Measurements from ENCODE around the gene SIPA1L2. TPM values are rescaled to one million over a fixed set of nuclear protein-coding genes. Genes with fewer than 3 reads are reported as not detected.

SIPA1L2 gene
- total and polyA plus RNA-seq, 2 of the 4 experiments (the other 2 are of a cell fraction): 7.1 to 13.4 TPM

DNA sequence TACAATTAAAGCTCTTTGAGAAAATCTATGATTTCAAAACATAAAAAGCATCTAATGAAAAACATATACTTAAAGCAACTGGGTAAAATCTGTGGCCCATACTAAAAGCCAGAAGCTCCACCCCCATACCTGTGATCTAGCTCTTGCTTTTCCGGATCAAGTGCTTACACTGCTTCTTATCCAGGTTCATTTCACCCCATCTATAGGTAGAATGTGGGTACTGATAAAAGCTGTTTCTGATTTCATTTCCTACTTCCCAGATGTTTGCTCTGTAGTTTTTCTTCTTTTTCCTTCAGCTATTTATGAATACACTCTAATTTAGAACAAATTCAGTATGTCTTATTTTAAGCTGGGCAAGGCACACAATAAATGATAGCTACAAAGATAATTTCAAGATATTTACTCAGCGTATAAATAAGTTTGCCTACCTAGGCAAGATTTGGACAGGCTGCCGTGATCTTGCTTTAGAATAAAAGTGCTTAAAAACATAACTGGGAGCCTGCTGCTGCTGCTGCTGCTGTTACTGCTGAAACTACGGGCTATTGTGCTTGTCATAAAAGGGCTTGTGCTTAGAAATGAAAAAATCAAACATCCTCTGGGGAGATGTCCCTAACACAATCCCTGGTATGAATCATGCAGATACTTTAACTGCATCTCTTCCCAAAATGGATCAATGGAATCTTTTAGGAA lies 2.1 kb downstream of the SIPA1L2 start:
- H2BK120ac ChIP-seq (ENCODE audit: low read depth, low read length): no peak overlapping the region
- no peak overlapping the region for H3K23ac ChIP-seq (ENCODE audit: low read depth, low read length)
- no peak overlapping the region for H4K91ac ChIP-seq (ENCODE audit: insufficient read depth, low read depth, low read length)
- H2AFZ ChIP-seq (replicated peaks; ENCODE audit: low read length, poor library complexity): no peak overlapping the region
- no peak overlapping the region for H3K4ac ChIP-seq (ENCODE audit: low read depth, low read length)
- no peak for ATAC-seq (ENCODE audit: low read depth)
- dilution Hi-C loops (cut with HindIII; ENCODE audit: low sequenced_read_pairs, unreplicated experiment): no loop called here
- H3K4me3 ChIP-seq (ENCODE audit: insufficient read depth, low read depth, low read length): no peak overlapping the region; the same call in 1 of the 2 replicates
- in situ Hi-C loops (cut with MboI; ENCODE audit: low sequenced_read_pairs): loop anchor here (5.0 to 25.0 kb wide), 2 partner anchors 465 to 755 kb away; no protein-coding TSS in a partner anchor
- 0 out of 2 replicates have a peak overlapping the region, but pooled peaks have one; percentile 22 for H3K27ac ChIP-seq (ENCODE audit: insufficient read depth, low read length)
- no peak overlapping the region for H3K9ac ChIP-seq (ENCODE audit: low read depth, low read length)
- H2BK20ac ChIP-seq (ENCODE audit: low read depth, low read length): no peak overlapping the region
- WGBS, 2 experiments (ENCODE audit: extremely low coverage in 2 of 2, insufficient read length in 1 of 2): no CpG with 5 or more reads among the region's 4 CpGs
- no TSS peak for BruUV-seq (replicated peaks)
- H2AK9ac ChIP-seq (replicated peaks; ENCODE audit: low read depth, low read length, poor library complexity): no peak overlapping the region
- CTCF ChIA-PET: interaction anchor here (0.6 to 1.5 kb wide), 5 partner anchors 49 to 486 kb away, joined by 3 to 5 read pairs (median 3); no protein-coding TSS in a partner anchor
- H3K4me1 ChIP-seq (ENCODE audit: control insufficient read depth, insufficient read depth, low read length): peaks cover 2% of the 10 kb centered on the region; the same call in 1 of the 2 replicates
- H2AK5ac ChIP-seq (ENCODE audit: low read depth, low read length): no peak overlapping the region
- no peak overlapping the region for H4K5ac ChIP-seq (ENCODE audit: low read depth, low read length)
- DNase-seq: peak; percentile 52
- no peaks in the 10 kb centered on the region for H3K9me3 ChIP-seq (ENCODE audit: control insufficient read depth, insufficient read depth, low read length)
- H3K56ac ChIP-seq (ENCODE audit: extremely low read depth, insufficient read depth, low read length): no peak overlapping the region
- POLR2A ChIA-PET (ENCODE audit: unreplicated experiment): no interaction called here
- peaks cover 6 to 20% of the 10 kb centered on the region in 2 experiments; a peak in 3 of 4 replicates for H3K79me1 ChIP-seq (ENCODE audit: low read depth in 1 of 2, low read length in 2 of 2)
- peaks cover 5% of the 10 kb centered on the region; the same call in 1 of the 2 replicates for H3K9me1 ChIP-seq (ENCODE audit: insufficient read depth, low read length)
- no peak overlapping the region for H2BK15ac ChIP-seq (ENCODE audit: low read depth, low read length)
- H2BK5ac ChIP-seq (ENCODE audit: low read depth, low read length, poor library complexity, severe bottlenecking): no peak overlapping the region
- no peak overlapping the region; the same call in 1 of the 2 replicates for H3K14ac ChIP-seq (replicated peaks; ENCODE audit: low read depth, low read length)
- intact Hi-C loops (cut with micrococcal nuclease): loop anchor here (1.0 to 10.0 kb wide), 6 partner anchors 155 to 871 kb away; no protein-coding TSS in a partner anchor
- H3K27me3 ChIP-seq (ENCODE audit: control insufficient read depth, insufficient read depth, low read length): no peaks in the 10 kb centered on the region
- H3K4me2 ChIP-seq (ENCODE audit: low read depth, low read length): peak overlapping the region; percentile 70; the same call in 1 of the 2 replicates
- H4K8ac ChIP-seq (ENCODE audit: low read depth in 2 of 2, low read length in 2 of 2): no peak overlapping the region
- no peaks in the 10 kb centered on the region for H3K36me3 ChIP-seq (ENCODE audit: control insufficient read depth, insufficient read depth, low read length)
- H4K20me1 ChIP-seq (ENCODE audit: insufficient read depth, low read length): peaks cover 3% of the 10 kb centered on the region; the same call in 1 of the 2 replicates
- H3K18ac ChIP-seq (ENCODE audit: low read depth, low read length): no peak overlapping the region
- TF ChIP-seq MAZ (IDR thresholded peaks at IDR 0.05; ENCODE audit: borderline replicate concordance, low read depth, low read length) (no peak), MXI1 (IDR thresholded peaks at IDR 0.05; ENCODE audit: borderline replicate concordance, low read depth, low read length) (no peak), CHD1 (IDR thresholded peaks at IDR 0.05; ENCODE audit: low read depth, low read length) (no peak), RAD21 (IDR thresholded peaks at IDR 0.05; ENCODE audit: low read length) (peak; percentile 55), SMC3 (IDR thresholded peaks at IDR 0.05; ENCODE audit: low read depth, low read length) (peak; percentile 38; the same call in 1 of the 2 replicates), RFX5 (IDR thresholded peaks at IDR 0.05; ENCODE audit: low read depth, low read length) (no peak), RCOR1 (IDR thresholded peaks at IDR 0.05; ENCODE audit: insufficient replicate concordance, low read length) (no peak), ELK1 (IDR thresholded peaks at IDR 0.05; ENCODE audit: borderline replicate concordance, low read depth, low read length) (no peak), NFE2L2 (IDR thresholded peaks at IDR 0.05; ENCODE audit: low read depth, low read length) (no peak), BHLHE40 (IDR thresholded peaks at IDR 0.05; ENCODE audit: low read depth, low read length) (no peak), POLR2A (IDR thresholded peaks at IDR 0.05; ENCODE audit: low read depth, low read length) (no peak), FOS (IDR thresholded peaks at IDR 0.05; ENCODE audit: low read depth, low read length) (no peak), MAFK (IDR thresholded peaks at IDR 0.05; ENCODE audit: low read depth, low read length) (no peak), CEBPB (IDR thresholded peaks at IDR 0.05; ENCODE audit: low read depth, low read length) (no peak)
- TF ChIP-seq, protein P1, sequence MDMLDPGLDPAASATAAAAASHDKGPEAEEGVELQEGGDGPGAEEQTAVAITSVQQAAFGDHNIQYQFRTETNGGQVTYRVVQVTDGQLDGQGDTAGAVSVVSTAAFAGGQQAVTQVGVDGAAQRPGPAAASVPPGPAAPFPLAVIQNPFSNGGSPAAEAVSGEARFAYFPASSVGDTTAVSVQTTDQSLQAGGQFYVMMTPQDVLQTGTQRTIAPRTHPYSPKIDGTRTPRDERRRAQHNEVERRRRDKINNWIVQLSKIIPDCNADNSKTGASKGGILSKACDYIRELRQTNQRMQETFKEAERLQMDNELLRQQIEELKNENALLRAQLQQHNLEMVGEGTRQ (IDR thresholded peaks at IDR 0.05; ENCODE audit: low read depth, low read length): no peak

Measured in IMR-90 (cell line).